SK-N-SH treated with all-trans-retinoic acid at 6 μM for 48 hours (cell line): ENCODE measurements around the gene CNGB1.

Experiments
- ATAC-seq: fragments of 200-7000 bp; cut with Tn5 transposase; 3 replicates; pipeline ENCODE4 v1.9.1; 2020; ENCODE audit warnings: mild to moderate bottlenecking, moderate library complexity
- BACH2 ChIP-seq: fragments of 250-450 bp; sonication (Bioruptor Pico); IDR thresholded peaks from 2 replicates; pipeline ENCODE4 v1.9.0; 2021; ENCODE audit warnings: mild to moderate bottlenecking, borderline replicate concordance
- CREB5 ChIP-seq: fragments of 250-450 bp; sonication (Bioruptor Pico); IDR thresholded peaks from 2 replicates; pipeline ENCODE4 v1.5.1; 2020; ENCODE audit warnings: low read depth, mild to moderate bottlenecking, moderate library complexity
- CSDC2 ChIP-seq: fragments of 250-450 bp; sonication (Bioruptor Pico); IDR thresholded peaks from 2 replicates; pipeline ENCODE4 v1.5.0; 2020; ENCODE audit warnings: mild to moderate bottlenecking, moderate library complexity
- CSRNP3 ChIP-seq: fragments of 250-450 bp; sonication (Bioruptor Pico); IDR thresholded peaks from 2 replicates; pipeline ENCODE4 v1.5.1; 2021; ENCODE audit warnings: mild to moderate bottlenecking, moderate library complexity
- ESRRG ChIP-seq: fragments of 250-450 bp; sonication (Bioruptor Pico); IDR thresholded peaks from 2 replicates; pipeline ENCODE4 v1.6.1; 2021; ENCODE audit warnings: mild to moderate bottlenecking
- GLIS3 ChIP-seq: fragments of 250-450 bp; sonication (Bioruptor Pico); IDR thresholded peaks from 2 replicates; pipeline ENCODE4 v1.5.0; 2020; ENCODE audit warnings: mild to moderate bottlenecking, moderate library complexity
- OSR1 ChIP-seq: fragments of 250-450 bp; sonication (Bioruptor Pico); IDR thresholded peaks from 2 replicates; pipeline ENCODE4 v1.8.0; 2022; ENCODE audit warnings: moderate library complexity, mild to moderate bottlenecking, inconsistent platforms
- PATZ1 ChIP-seq: fragments of 250-450 bp; sonication (Bioruptor Pico); IDR thresholded peaks from 2 replicates; pipeline ENCODE4 v1.8.0; 2020; ENCODE audit warnings: mild to moderate bottlenecking, moderate library complexity, borderline replicate concordance
- POU6F1 ChIP-seq: fragments of 250-450 bp; sonication (Bioruptor Pico); IDR thresholded peaks from 2 replicates; pipeline ENCODE4 v1.8.0; 2021; ENCODE audit warnings: low read depth, mild to moderate bottlenecking, moderate library complexity, borderline replicate concordance
- PPARA ChIP-seq: fragments of 250-450 bp; sonication (Bioruptor Pico); IDR thresholded peaks from 2 replicates; pipeline ENCODE4 v1.5.0; 2020; ENCODE audit warnings: mild to moderate bottlenecking, borderline replicate concordance
- RARB ChIP-seq: fragments of 250-450 bp; sonication (Bioruptor Pico); IDR thresholded peaks from 2 replicates; pipeline ENCODE4 v1.8.0; 2021; ENCODE audit warnings: mild to moderate bottlenecking, moderate library complexity
- SNAI2 ChIP-seq: fragments of 250-450 bp; sonication (Bioruptor Pico); IDR thresholded peaks from 2 replicates; pipeline ENCODE4 v1.5.0; 2020; ENCODE audit warnings: mild to moderate bottlenecking, moderate library complexity
- TCF4 ChIP-seq: fragments of 250-450 bp; sonication (Bioruptor Pico); IDR thresholded peaks from 2 replicates; pipeline ENCODE4 v1.8.0; 2021; ENCODE audit warnings: mild to moderate bottlenecking, moderate library complexity, borderline replicate concordance
- TOX ChIP-seq: fragments of 250-450 bp; sonication (Bioruptor Pico); IDR thresholded peaks from 2 replicates; pipeline ENCODE4 v1.8.0; 2021; ENCODE audit warnings: mild to moderate bottlenecking, moderate library complexity, borderline replicate concordance
- TSHZ2 ChIP-seq: fragments of 250-450 bp; sonication (Bioruptor Pico); IDR thresholded peaks from 2 replicates; pipeline ENCODE4 v1.5.0; 2020; ENCODE audit warnings: mild to moderate bottlenecking, moderate library complexity
- ZC3H10 ChIP-seq: fragments of 250-450 bp; sonication (Bioruptor Pico); IDR thresholded peaks from 2 replicates; pipeline ENCODE4 v1.5.1; 2021; ENCODE audit warnings: mild to moderate bottlenecking, moderate library complexity
- ZFP3 ChIP-seq: fragments of 250-450 bp; sonication (Bioruptor Pico); IDR thresholded peaks from 2 replicates; pipeline ENCODE4 v1.5.0; 2020; ENCODE audit warnings: mild to moderate bottlenecking, moderate library complexity
- ZFP30 ChIP-seq: fragments of 450-650 bp; formaldehyde crosslinking; IDR thresholded peaks from 2 replicates; pipeline ENCODE4 v1.5.0; 2022; ENCODE audit warnings: mild to moderate bottlenecking, moderate library complexity
- ZNF565 ChIP-seq: fragments of 450-650 bp; formaldehyde crosslinking; conservative IDR thresholded peaks from 2 replicates; pipeline ENCODE4 v1.5.0; 2020; ENCODE audit warnings: low read depth, mild to moderate bottlenecking, moderate library complexity
- ZNF8 ChIP-seq: fragments of 450-650 bp; formaldehyde crosslinking; IDR thresholded peaks from 2 replicates; pipeline ENCODE4 v1.5.0; 2020; ENCODE audit warnings: mild to moderate bottlenecking, moderate library complexity

CNGB1 gene

GRCh38 chr16:57898961-57899360 is 72.0 kb downstream of the CNGB1 start:
- no peak for ATAC-seq

GRCh38 chr16:57897996-57898395 is 72.9 kb downstream of the CNGB1 start:
- ATAC-seq = no peak
- TF ChIP-seq RARB (CRISPR knock-in tag) (no peak), GLIS3 (CRISPR knock-in tag) (no peak), TCF4 (CRISPR knock-in tag) (no peak), OSR1 (CRISPR knock-in tag) (no peak), ZFP30 (CRISPR knock-in tag) (no peak), ZNF565 (CRISPR knock-in tag) (no peak), ESRRG (no peak), POU6F1 (CRISPR knock-in tag) (no peak), SNAI2 (CRISPR knock-in tag) (no peak), TOX (no peak)

More at GRCh38 chr16:57898961-57899360, 72.0 kb downstream of the CNGB1 start:
- TF ChIP-seq GLIS3 (CRISPR knock-in tag) (no peak), RARB (CRISPR knock-in tag) (no peak), TCF4 (CRISPR knock-in tag) (no peak), TOX (no peak), POU6F1 (CRISPR knock-in tag) (no peak), PPARA (CRISPR knock-in tag) (no peak), CSDC2 (CRISPR knock-in tag) (no peak), ZC3H10 (no peak), ZNF8 (CRISPR knock-in tag) (no peak), CSRNP3 (CRISPR knock-in tag) (no peak), ESRRG (no peak), ZFP3 (CRISPR knock-in tag) (no peak), SNAI2 (CRISPR knock-in tag) (no peak), CREB5 (CRISPR knock-in tag) (no peak), BACH2 (CRISPR knock-in tag) (no peak), ZFP30 (CRISPR knock-in tag) (no peak), PATZ1 (CRISPR knock-in tag) (no peak), ZNF565 (CRISPR knock-in tag) (no peak), OSR1 (CRISPR knock-in tag) (no peak), TSHZ2 (no peak)
